HepG2 (cell line): ENCODE results near the gene CALD1. TPM values are rescaled to one million over a fixed set of nuclear protein-coding genes. Genes with fewer than 3 reads are reported as not detected.

Experiments
- AGO1 ChIP-seq: fragments of 200-400 bp; formaldehyde crosslinking; IDR thresholded peaks from 2 replicates; pipeline ENCODE4 v1.6.1; 2017; ENCODE audit warnings: mild to moderate bottlenecking, low read depth, low read length, moderate library complexity; ENCODE audit not compliant: poor library complexity, severe bottlenecking
- CBX2 ChIP-seq, 2 experiments: fragments of 200-600 bp in 1 of 2; sonication (generic); formaldehyde crosslinking in 1 of 2; IDR thresholded peaks; 2 replicates each; pipeline versions ENCODE4 v1.7.0 to v1.8.1; 2018 to 2022; ENCODE audit warnings: low read depth in 2 of 2, low read length in 1 of 2, mild to moderate bottlenecking in 1 of 2, missing genetic modification reagents in 1 of 2
- ERF ChIP-seq: IDR thresholded peaks from 2 replicates; pipeline ENCODE4 v1.6.1; 2018; ENCODE audit warnings: missing biosample characterization, missing genetic modification reagents
- GABPA ChIP-seq, 2 experiments: IDR thresholded peaks; 2 replicates each; pipeline ENCODE4 v1.6.1; 2011 to 2016; ENCODE audit warnings: low read depth in 2 of 2, low read length in 1 of 2, missing biosample characterization in 1 of 2, missing genetic modification characterization in 1 of 2
- HOXD1 ChIP-seq: sonication (generic); formaldehyde crosslinking; IDR thresholded peaks from 2 replicates; pipeline ENCODE4 v1.5.0; 2020; ENCODE audit warnings: missing genetic modification reagents
- ISX ChIP-seq: sonication (generic); formaldehyde crosslinking; conservative IDR thresholded peaks from 2 replicates; pipeline ENCODE4 v1.5.0; 2020; ENCODE audit warnings: missing genetic modification reagents
- JARID2 ChIP-seq: sonication (generic); formaldehyde crosslinking; IDR thresholded peaks from 2 replicates; pipeline ENCODE4 v1.8.1; 2023; ENCODE audit warnings: missing genetic modification reagents, inconsistent platforms; ENCODE audit not compliant: insufficient replicate concordance
- MAFG ChIP-seq: sonication (generic); formaldehyde crosslinking; IDR thresholded peaks from 2 replicates; pipeline ENCODE4 v1.5.1; 2020; ENCODE audit warnings: mild to moderate bottlenecking, missing genetic modification reagents
- NCOR1 ChIP-seq: fragments of 200-600 bp; sonication (generic); IDR thresholded peaks from 2 replicates; pipeline ENCODE4 v1.7.0; 2017; ENCODE audit warnings: antibody characterized with exemption, low read length, borderline replicate concordance
- NFYB ChIP-seq: sonication (generic); formaldehyde crosslinking; IDR thresholded peaks from 2 replicates; pipeline ENCODE4 v1.4.0; 2020; ENCODE audit warnings: missing genetic modification reagents
- RCOR2 ChIP-seq: IDR thresholded peaks from 2 replicates; pipeline ENCODE4 v1.6.1; 2016; ENCODE audit warnings: missing biosample characterization, missing genetic modification reagents
- RFXAP ChIP-seq: sonication (generic); formaldehyde crosslinking; IDR thresholded peaks from 2 replicates; pipeline ENCODE4 v1.4.0; 2020; ENCODE audit warnings: missing genetic modification reagents, borderline replicate concordance
- SALL2 ChIP-seq: sonication (generic); formaldehyde crosslinking; IDR thresholded peaks from 2 replicates; pipeline ENCODE4 v1.8.1; 2023; ENCODE audit warnings: mild to moderate bottlenecking, missing genetic modification reagents, inconsistent platforms
- TBL1XR1 ChIP-seq: fragments of 150-350 bp; IDR thresholded peaks from 2 replicates; pipeline ENCODE4 v1.6.1; 2014; ENCODE audit warnings: borderline replicate concordance, low read length; ENCODE audit not compliant: partially characterized antibody
- THYN1 ChIP-seq: sonication (generic); formaldehyde crosslinking; IDR thresholded peaks from 2 replicates; pipeline ENCODE4 v1.8.1; 2023; ENCODE audit warnings: low read depth, mild to moderate bottlenecking, moderate library complexity, missing genetic modification reagents, borderline replicate concordance
- ZFP1 ChIP-seq: IDR thresholded peaks from 2 replicates; pipeline ENCODE4 v1.6.1; 2016
- ZMYM4 ChIP-seq: sonication (generic); formaldehyde crosslinking; IDR thresholded peaks from 2 replicates; pipeline ENCODE4 v1.8.1; 2023; ENCODE audit warnings: mild to moderate bottlenecking, missing genetic modification reagents
- ZNF20 ChIP-seq: sonication (generic); formaldehyde crosslinking; IDR thresholded peaks from 2 replicates; pipeline ENCODE4 v1.4.0; 2020; ENCODE audit warnings: mild to moderate bottlenecking, moderate library complexity, missing genetic modification reagents
- ZNF367 ChIP-seq: sonication (generic); formaldehyde crosslinking; IDR thresholded peaks from 2 replicates; pipeline ENCODE4 v1.4.0; 2020; ENCODE audit warnings: missing genetic modification reagents, borderline replicate concordance
- ZNF510 ChIP-seq: sonication (generic); formaldehyde crosslinking; IDR thresholded peaks from 2 replicates; pipeline ENCODE4 v1.4.0; 2020; ENCODE audit warnings: low read depth, mild to moderate bottlenecking, missing genetic modification reagents
- ZNF543 ChIP-seq: sonication (generic); formaldehyde crosslinking; IDR thresholded peaks from 2 replicates; pipeline ENCODE4 v1.4.0; 2020; ENCODE audit warnings: mild to moderate bottlenecking, missing genetic modification reagents
- ZNF652 ChIP-seq: IDR thresholded peaks from 2 replicates; pipeline ENCODE4 v1.6.1; 2016; ENCODE audit warnings: low read depth, borderline replicate concordance
- ZNF839 ChIP-seq: sonication (generic); formaldehyde crosslinking; IDR thresholded peaks from 2 replicates; pipeline ENCODE4 v1.4.0; 2020; ENCODE audit warnings: missing genetic modification reagents, mild to moderate bottlenecking, borderline replicate concordance
- polyA plus RNA-seq, 8 experiments: library from polyadenylated mRNA; depleted of rRNA in 3 of 8; stranded (reverse) in 7 of 8; unstranded in 1 of 8; fragments of >200 nt; fragmentation: Illumina TruSeq in 4 of 8; extraction: Trizol in 4 of 8; gene quantifications; 2 replicates each; pipeline versions ENCODE4 v1.2.1 to v1.2.3, GENCODE V29; 2011 to 2016; ENCODE audit warnings: low read depth in 4 of 8, missing spikeins in 1 of 8, mixed read lengths in 1 of 8; ENCODE audit not compliant: insufficient read depth in 1 of 8
- total RNA-seq, 5 experiments: library from RNA; depleted of rRNA; stranded (reverse); fragments of >200 nt; fragmentation: Illumina TruSeq; extraction: Trizol; gene quantifications; 2 replicates each; pipeline ENCODE4 v1.2.3, GENCODE V29; 2016; ENCODE audit warnings: low read depth in 1 of 5
- TF ChIP-seq, protein P1 (sequence below): sonication (generic); formaldehyde crosslinking; IDR thresholded peaks from 2 replicates; pipeline ENCODE4 v1.8.0; 2022; ENCODE audit warnings: missing genetic modification reagents, mild to moderate bottlenecking, moderate library complexity, borderline replicate concordance
- TF ChIP-seq, protein P2 (sequence below): sonication (generic); formaldehyde crosslinking; IDR thresholded peaks from 2 replicates; pipeline ENCODE4 v1.8.0; 2022; ENCODE audit warnings: mild to moderate bottlenecking, missing genetic modification reagents
- TF ChIP-seq, protein P3 (sequence below): sonication (generic); formaldehyde crosslinking; conservative IDR thresholded peaks from 2 replicates; pipeline ENCODE4 v1.8.1; 2023; ENCODE audit warnings: missing genetic modification reagents

Gene CALD1
- total and polyA plus RNA-seq, 2 of the 13 experiments (the other 11 are each of a cell fraction or from before 2014, with no cell fraction given) = 53.0 to 112 TPM

DNA sequence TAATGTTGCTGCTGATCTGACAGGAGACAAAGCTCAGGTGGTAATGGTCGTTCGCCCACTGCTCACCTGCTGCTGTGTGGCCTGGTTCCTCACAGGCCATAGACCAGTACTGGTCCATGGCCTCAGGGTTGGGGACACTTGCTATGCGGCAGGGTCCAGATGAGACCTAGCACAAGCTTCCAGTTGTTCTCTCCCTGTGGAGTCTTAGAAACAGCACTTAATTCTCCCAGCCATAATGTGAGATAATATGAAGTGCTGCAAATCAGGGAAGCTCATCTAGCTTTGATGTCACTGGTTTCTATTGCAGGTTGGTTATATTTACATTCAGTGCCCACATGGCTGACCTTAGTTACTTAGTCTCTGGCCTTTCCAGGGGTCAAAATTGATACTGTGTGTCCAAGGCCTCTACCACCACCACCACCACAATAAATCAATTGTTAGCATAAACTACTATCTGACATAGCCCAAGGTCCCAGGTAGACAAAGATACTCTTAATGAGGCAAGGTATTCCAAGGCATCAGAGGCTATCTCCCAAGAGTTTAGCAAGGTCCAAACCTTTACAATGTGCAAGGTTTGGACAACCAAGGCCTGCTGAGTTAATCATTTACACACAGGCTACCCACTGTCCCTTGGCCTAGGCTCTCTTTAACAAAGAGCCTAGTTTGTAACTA lies 217.9 kb downstream of the CALD1 start (continued):
- TF ChIP-seq, protein P1, sequence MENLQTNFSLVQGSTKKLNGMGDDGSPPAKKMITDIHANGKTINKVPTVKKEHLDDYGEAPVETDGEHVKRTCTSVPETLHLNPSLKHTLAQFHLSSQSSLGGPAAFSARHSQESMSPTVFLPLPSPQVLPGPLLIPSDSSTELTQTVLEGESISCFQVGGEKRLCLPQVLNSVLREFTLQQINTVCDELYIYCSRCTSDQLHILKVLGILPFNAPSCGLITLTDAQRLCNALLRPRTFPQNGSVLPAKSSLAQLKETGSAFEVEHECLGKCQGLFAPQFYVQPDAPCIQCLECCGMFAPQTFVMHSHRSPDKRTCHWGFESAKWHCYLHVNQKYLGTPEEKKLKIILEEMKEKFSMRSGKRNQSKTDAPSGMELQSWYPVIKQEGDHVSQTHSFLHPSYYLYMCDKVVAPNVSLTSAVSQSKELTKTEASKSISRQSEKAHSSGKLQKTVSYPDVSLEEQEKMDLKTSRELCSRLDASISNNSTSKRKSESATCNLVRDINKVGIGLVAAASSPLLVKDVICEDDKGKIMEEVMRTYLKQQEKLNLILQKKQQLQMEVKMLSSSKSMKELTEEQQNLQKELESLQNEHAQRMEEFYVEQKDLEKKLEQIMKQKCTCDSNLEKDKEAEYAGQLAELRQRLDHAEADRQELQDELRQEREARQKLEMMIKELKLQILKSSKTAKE = peak; percentile 91
- TF ChIP-seq ZNF543 (CRISPR knock-in tag) (no peak), RCOR2 (CRISPR knock-in tag) (peak; percentile 89), ZNF652 (CRISPR knock-in tag) (no peak), MAFG (no peak), ZFP1 (CRISPR knock-in tag) (peak; percentile 71; the same call in 1 of the 2 replicates), AGO1 (no peak), ZNF510 (CRISPR knock-in tag) (no peak), TBL1XR1 (peak; percentile 56), RFXAP (CRISPR knock-in tag) (0 out of 2 replicates have a peak, but pooled peaks have one; percentile 34), ZNF839 (no peak), ZMYM4 (peak; percentile 90), GABPA (IDR thresholded peaks at IDR 0.05; ENCODE audit: low read depth, low read length) (no peak), GABPA (CRISPR knock-in tag; IDR thresholded peaks at IDR 0.05; ENCODE audit: low read depth) (no peak), NCOR1 (peak; percentile 96), ISX (CRISPR knock-in tag) (no peak), NFYB (no peak), HOXD1 (CRISPR knock-in tag) (no peak), ZNF20 (CRISPR knock-in tag) (no peak), JARID2 (CRISPR knock-in tag) (no peak), SALL2 (CRISPR knock-in tag) (no peak), THYN1 (CRISPR knock-in tag) (no peak), ERF (CRISPR knock-in tag) (peak; percentile 75; the same call in 1 of the 2 replicates), ZNF367 (CRISPR knock-in tag) (no peak), CBX2 (IDR thresholded peaks at IDR 0.05; ENCODE audit: low read depth, low read length) (no peak), CBX2 (CRISPR knock-in tag; IDR thresholded peaks at IDR 0.05; ENCODE audit: low read depth) (no peak)
- TF ChIP-seq, protein P2, sequence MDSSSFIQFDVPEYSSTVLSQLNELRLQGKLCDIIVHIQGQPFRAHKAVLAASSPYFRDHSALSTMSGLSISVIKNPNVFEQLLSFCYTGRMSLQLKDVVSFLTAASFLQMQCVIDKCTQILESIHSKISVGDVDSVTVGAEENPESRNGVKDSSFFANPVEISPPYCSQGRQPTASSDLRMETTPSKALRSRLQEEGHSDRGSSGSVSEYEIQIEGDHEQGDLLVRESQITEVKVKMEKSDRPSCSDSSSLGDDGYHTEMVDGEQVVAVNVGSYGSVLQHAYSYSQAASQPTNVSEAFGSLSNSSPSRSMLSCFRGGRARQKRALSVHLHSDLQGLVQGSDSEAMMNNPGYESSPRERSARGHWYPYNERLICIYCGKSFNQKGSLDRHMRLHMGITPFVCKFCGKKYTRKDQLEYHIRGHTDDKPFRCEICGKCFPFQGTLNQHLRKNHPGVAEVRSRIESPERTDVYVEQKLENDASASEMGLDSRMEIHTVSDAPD (CRISPR knock-in tag) = peak; percentile 86; the same call in 1 of the 2 replicates
- TF ChIP-seq, protein P3, sequence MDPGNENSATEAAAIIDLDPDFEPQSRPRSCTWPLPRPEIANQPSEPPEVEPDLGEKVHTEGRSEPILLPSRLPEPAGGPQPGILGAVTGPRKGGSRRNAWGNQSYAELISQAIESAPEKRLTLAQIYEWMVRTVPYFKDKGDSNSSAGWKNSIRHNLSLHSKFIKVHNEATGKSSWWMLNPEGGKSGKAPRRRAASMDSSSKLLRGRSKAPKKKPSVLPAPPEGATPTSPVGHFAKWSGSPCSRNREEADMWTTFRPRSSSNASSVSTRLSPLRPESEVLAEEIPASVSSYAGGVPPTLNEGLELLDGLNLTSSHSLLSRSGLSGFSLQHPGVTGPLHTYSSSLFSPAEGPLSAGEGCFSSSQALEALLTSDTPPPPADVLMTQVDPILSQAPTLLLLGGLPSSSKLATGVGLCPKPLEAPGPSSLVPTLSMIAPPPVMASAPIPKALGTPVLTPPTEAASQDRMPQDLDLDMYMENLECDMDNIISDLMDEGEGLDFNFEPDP (CRISPR knock-in tag) = no peak
